Right lobe of liver (tissue), 6 donors: ENCODE measurements around the gene SP140L. TPM values are rescaled to one million over a fixed set of nuclear protein-coding genes. Genes with fewer than 3 reads are reported as not detected.

ENCODE experiments used
- ATAC-seq, 4 donors: fragments of 200-7000 bp; cut with Tn5 transposase; one replicate each; pipeline ENCODE4 v1.9.1; 2020; ENCODE audit warnings: mild to moderate bottlenecking in 4 of 4, moderate library complexity in 4 of 4
- DNase-seq, 3 donors: peaks; one replicate each; pipeline ENCODE4 v3.0.0-alpha.2; 2020
- H3K27ac ChIP-seq, 3 donors: fragments of 200-600 bp; one replicate each; pipeline ENCODE4 v1.8.0; 2022
- H3K27me3 ChIP-seq, 2 donors: fragments of 200-600 bp; one replicate each; pipeline ENCODE4 v1.8.0; 2022
- H3K36me3 ChIP-seq, 4 donors: fragments of 200-600 bp; sonication (generic) in 1 of 4; one replicate each; pipeline versions ENCODE4 v1.5.1 to v1.8.0; 2017 to 2022; ENCODE audit warnings: control low read depth in 1 of 4
- H3K4me1 ChIP-seq, 4 donors: fragments of 200-600 bp; sonication (generic) in 1 of 4; one replicate each; pipeline versions ENCODE4 v1.5.1 to v1.8.0; 2017 to 2022; ENCODE audit warnings: control low read depth in 1 of 4
- H3K4me3 ChIP-seq, 3 donors: fragments of 200-600 bp; one replicate each; pipeline ENCODE4 v1.8.0; 2022
- H3K9me3 ChIP-seq, 4 donors: fragments of 200-600 bp; sonication (generic) in 1 of 4; one replicate each; pipeline versions ENCODE4 v1.5.1 to v1.8.0; 2017 to 2022; ENCODE audit warnings: control low read depth in 1 of 4
- POLR2A ChIP-seq: fragments of 450-650 bp; IDR thresholded peaks from one replicate; pipeline ENCODE4 v1.6.1; 2017; ENCODE audit warnings: antibody characterized with exemption, mild to moderate bottlenecking
- WGBS: methylation state at CpG from one replicate; pipeline ENCODE4 v1.1.6; 2018; ENCODE audit warnings: low coverage, low lambda C conversion rate; ENCODE audit not compliant: insufficient coverage; ENCODE audit errors: missing lambda C conversion rate; 5-methylcytosine and 5-hydroxymethylcytosine counted together
- intact Hi-C, 2 donors: fragments of 100-400 bp; cut with DNase I; formaldehyde crosslinking; loops; one replicate each; pipeline versions ENCODE4 v1.11.2 to v1.14.1; 2022
- total RNA-seq, 6 experiments: library from RNA; depleted of rRNA in 2 of 6; stranded (reverse); fragments of >200 nt in 2 of 6; fragmentation: NEBNext Ultra II Directional in 3 of 6; extraction: Animal tissue kit (Norgen Biotek cat#: 25700) in 3 of 6; gene quantifications; one replicate each; pipeline versions ENCODE4 v1.1.0 to v1.2.4, GENCODE V29; 2016 to 2023
- TF ChIP-seq, protein P1 (sequence below), 4 donors: fragments of 200-600 bp in 3 of 4; fragments of 450-650 bp in 1 of 4; IDR thresholded peaks; one replicate each; pipeline versions ENCODE4 v1.5.1 to v1.8.0; 2016 to 2022; ENCODE audit warnings: antibody characterized with exemption in 4 of 4, mild to moderate bottlenecking in 2 of 4
- donor health status: DM: no; HTN: yes; CAD: no.
- donor health status: DM: no; HTN: no; CAD: no.
- donor health status: DM: no; HTN: no; CAD: no.
- donor health status: DM: no; HTN: yes; CAD: no.
- donor health status: DM: no; HTN: yes; CAD: no.

SP140L gene
- total RNA-seq, 6 experiments from 2014 or later, result 6.6 to 17.9 (median 11.3) TPM

DNA sequence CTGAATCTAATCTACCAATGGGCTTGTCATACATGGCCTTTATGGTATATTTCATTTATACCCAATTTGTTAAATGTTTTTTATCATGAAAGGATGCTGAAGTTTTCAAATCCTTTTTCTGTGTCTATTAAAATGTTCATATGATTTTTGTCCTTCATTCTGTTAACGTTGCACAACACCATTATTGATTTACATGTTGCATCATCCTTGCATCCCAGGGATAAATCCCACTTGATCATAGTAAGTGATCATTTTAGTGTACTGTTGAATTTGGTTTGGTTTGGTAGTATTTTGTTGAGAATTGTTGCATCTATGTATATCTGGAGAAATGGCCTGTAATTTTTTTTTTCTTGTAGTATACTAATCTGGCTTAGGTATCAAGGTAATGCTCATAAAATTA is 98.4 kb downstream of the SP140L start:
- DNase-seq (no peak), ATAC-seq (peak; percentile 48 to 74 (median 54))
- WGBS, result 25% methylated on average over 1 of the region's 1 CpG
- TF ChIP-seq, protein P1, sequence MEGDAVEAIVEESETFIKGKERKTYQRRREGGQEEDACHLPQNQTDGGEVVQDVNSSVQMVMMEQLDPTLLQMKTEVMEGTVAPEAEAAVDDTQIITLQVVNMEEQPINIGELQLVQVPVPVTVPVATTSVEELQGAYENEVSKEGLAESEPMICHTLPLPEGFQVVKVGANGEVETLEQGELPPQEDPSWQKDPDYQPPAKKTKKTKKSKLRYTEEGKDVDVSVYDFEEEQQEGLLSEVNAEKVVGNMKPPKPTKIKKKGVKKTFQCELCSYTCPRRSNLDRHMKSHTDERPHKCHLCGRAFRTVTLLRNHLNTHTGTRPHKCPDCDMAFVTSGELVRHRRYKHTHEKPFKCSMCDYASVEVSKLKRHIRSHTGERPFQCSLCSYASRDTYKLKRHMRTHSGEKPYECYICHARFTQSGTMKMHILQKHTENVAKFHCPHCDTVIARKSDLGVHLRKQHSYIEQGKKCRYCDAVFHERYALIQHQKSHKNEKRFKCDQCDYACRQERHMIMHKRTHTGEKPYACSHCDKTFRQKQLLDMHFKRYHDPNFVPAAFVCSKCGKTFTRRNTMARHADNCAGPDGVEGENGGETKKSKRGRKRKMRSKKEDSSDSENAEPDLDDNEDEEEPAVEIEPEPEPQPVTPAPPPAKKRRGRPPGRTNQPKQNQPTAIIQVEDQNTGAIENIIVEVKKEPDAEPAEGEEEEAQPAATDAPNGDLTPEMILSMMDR (IDR thresholded peaks at IDR 0.05), result no peak
- TF ChIP-seq POLR2A, result no peak
- intact Hi-C loops, result no loop called here
- H3K36me3 ChIP-seq, result no peaks in the 10 kb centered on the region
- H3K27me3 ChIP-seq, result no peaks in the 10 kb centered on the region
- H3K9me3 ChIP-seq, result no peaks in the 10 kb centered on the region
- no peak overlapping the region for H3K4me3 ChIP-seq
- peaks cover 0 to 43% (median 19%) of the 10 kb centered on the region in 4 donors for H3K4me1 ChIP-seq
- peak overlapping the region in 2 of 3 donors; percentile 18 to 68 for H3K27ac ChIP-seq

DNA sequence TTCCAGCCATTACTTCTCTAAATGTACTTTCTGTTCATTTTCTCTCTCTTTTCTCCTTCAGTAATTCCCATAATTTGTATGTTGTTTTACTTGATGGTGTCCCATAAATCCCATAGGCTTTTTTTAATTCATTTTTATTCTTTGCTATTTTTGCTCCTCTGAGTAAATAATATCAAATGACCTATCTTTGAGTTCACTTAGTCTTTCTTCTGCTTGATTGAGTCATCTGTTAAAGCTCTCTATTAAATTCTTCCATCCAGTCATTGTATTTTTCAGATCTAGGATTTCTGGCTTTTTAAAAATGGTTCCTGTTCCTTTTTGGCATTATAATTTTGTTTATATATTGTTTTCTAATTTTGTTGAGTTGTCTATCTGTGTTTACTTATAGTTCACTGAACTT is 102.5 kb downstream of the SP140L start:
- ATAC-seq (no peak), DNase-seq (no peak)
- H3K27ac ChIP-seq, result no peak overlapping the region
- TF ChIP-seq POLR2A, result no peak
- TF ChIP-seq, protein P1 (IDR thresholded peaks at IDR 0.05), result no peak
- no peaks in the 10 kb centered on the region for H3K27me3 ChIP-seq
- peaks cover 0 to 19% (median 8%) of the 10 kb centered on the region in 4 donors for H3K4me1 ChIP-seq
- no peaks in the 10 kb centered on the region for H3K36me3 ChIP-seq
- no peaks in the 10 kb centered on the region for H3K9me3 ChIP-seq
- H3K4me3 ChIP-seq, result no peak overlapping the region
- intact Hi-C loops, result no loop called here

DNA sequence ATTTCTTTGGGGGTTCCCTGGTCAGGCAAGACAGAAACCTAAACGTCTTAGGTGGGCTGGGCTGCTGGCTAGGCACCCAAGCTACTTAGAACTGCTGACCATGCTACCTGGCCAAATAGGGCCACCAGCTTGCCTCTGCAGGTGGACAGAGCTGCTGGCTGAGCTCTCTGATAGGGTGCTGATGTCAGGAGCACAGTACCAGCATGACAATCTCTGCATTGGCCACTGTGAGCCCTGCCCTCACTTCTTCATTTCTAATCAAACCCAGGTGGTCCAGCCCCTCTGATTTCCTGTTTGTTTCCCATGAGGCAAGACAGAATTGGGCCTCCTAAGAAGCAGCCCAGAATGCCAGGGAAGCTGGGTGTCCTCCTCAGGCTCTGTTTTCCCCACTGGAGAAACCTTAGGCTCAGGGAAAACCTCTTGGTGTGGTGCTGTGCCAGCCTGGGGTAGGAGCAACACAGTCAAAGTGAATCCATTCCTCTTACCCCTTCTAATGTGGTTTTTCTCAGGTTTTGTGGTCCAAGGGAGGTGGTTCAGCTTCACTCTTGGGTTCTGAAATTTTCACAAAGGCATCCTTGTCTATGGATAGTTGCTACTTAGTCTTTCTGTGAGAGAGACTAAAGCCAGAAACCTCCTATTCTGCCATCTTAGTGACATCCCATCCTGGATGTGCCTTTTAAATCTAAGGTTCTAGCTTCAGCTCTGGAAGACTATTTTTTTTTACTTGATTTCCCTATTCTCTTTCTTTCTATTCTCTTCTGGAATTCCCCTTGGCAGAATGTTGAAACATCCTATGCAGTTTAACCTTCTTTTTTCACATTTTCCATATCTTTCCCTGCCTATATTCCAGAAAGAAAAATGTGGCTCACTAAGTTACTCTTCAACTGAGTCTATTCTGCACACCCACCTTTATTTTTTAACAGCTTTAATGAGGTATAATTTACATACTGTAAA is 104.2 kb downstream of the SP140L start:
- no CpG with 5 or more reads among the region's 1 CpG for WGBS
- H3K27ac ChIP-seq, result no peak overlapping the region
- no peaks in the 10 kb centered on the region for H3K27me3 ChIP-seq
- no peak overlapping the region for H3K4me3 ChIP-seq
- H3K36me3 ChIP-seq, result no peaks in the 10 kb centered on the region
- TF ChIP-seq, protein P1 (IDR thresholded peaks at IDR 0.05), result no peak
- no peak for TF ChIP-seq POLR2A
- peak; percentile 22 to 41 (median 34) for ATAC-seq
- intact Hi-C loops, result no loop called here
- no peaks in the 10 kb centered on the region for H3K9me3 ChIP-seq
- peaks cover 0 to 4% (median 0%) of the 10 kb centered on the region in 4 donors for H3K4me1 ChIP-seq
- no peak for DNase-seq

DNA sequence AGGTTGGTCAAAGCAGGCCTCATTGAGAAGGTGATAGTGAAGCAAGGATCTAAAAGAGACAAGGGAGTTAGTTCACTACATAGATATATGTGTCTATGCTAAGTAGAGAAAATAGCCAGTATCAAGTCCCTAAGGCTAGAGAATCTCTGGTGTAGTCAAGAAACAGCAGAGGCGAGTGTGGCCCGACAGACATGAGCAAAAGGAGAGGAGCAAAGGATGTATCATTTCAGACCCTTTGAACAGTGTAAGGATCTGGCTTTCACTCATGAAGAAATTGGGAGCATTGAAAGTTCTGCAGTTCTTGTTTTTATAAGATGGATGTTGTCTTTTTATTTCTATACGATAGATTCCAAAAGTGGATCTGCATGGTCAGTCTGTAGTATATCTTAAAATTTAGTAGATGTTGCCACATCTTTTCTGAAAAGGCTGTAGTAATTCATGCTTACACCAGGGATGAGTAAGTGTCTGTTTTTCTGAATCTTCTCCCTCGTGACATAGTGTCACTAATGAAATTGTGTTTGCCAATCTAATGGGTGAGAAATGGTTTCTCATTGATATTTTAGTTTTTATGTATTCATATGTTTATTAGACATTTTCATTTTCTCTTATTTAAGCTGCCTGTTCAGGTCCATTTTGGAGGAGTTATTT is 107.8 kb downstream of the SP140L start:
- intact Hi-C loops, result no loop called here
- H3K27ac ChIP-seq, result no peak overlapping the region

More for the DNA sequence above, 107.8 kb downstream of the SP140L start:
- TF ChIP-seq, protein P1 (IDR thresholded peaks at IDR 0.05), result no peak
- no peak for TF ChIP-seq POLR2A
- Histone ChIP-seq H3K9me3 (no peaks in the 10 kb centered on the region), H3K4me1 (no peaks in the 10 kb centered on the region), H3K4me3 (no peak overlapping the region), H3K27me3 (no peaks in the 10 kb centered on the region), H3K36me3 (peaks cover 0 to 2% (median 0%) of the 10 kb centered on the region in 4 donors)
- 87% methylated on average over 4 of the region's 4 CpGs for WGBS
- ATAC-seq, result peak in 2 of 4 donors; percentile 27 to 34
- no peak for DNase-seq
